Activated CD8-positive, alpha-beta T cell treated with anti-CD3 and anti-CD28 coated beads, Interleukin-2, amount 10 ng/mL, durations not matched to agents 7 days and 5 days (primary cell): Measurements from ENCODE around the gene ZNF580. TPM values are rescaled to one million over a fixed set of nuclear protein-coding genes. Genes with fewer than 3 reads are reported as not detected.

Source experiments
- ATAC-seq: fragments of 150-1000 bp; cut with Tn5 transposase; one replicate; pipeline ENCODE4 v1.10.0; 2021; ENCODE audit warnings: moderate library complexity
- CTCF ChIA-PET: fragments of 350-600 bp; sonication (Branson Sonifier 250); formaldehyde crosslinking; loops from one replicate; lab custom pipeline; 2021; ENCODE audit warnings: antibody characterized with exemption; lab: Charles Lee
- POLR2A ChIA-PET: fragments of 350-600 bp; sonication (Branson Sonifier 250); formaldehyde crosslinking; loops from one replicate; lab custom pipeline; 2021; ENCODE audit warnings: antibody characterized with exemption; lab: Charles Lee
- DNase-seq: peaks from one replicate; pipeline ENCODE4 v3.0.0-alpha.2; 2020
- H3K27ac Mint-ChIP-seq: one replicate; pipeline ENCODE4 v1.8.0; 2021; ENCODE audit warnings: mild to moderate bottlenecking, mixed read lengths
- H3K27me3 Mint-ChIP-seq: one replicate; pipeline ENCODE4 v1.8.0; 2021; ENCODE audit warnings: low read depth, mixed read lengths
- H3K36me3 Mint-ChIP-seq: one replicate; pipeline ENCODE4 v1.8.0; 2021; ENCODE audit warnings: low read depth, mixed read lengths
- H3K4me1 Mint-ChIP-seq: one replicate; pipeline ENCODE4 v1.8.0; 2021; ENCODE audit warnings: low read depth, mixed read lengths
- H3K4me3 Mint-ChIP-seq: one replicate; pipeline ENCODE4 v1.8.0; 2021; ENCODE audit warnings: mild to moderate bottlenecking, mixed read lengths
- H3K9me3 Mint-ChIP-seq: one replicate; pipeline ENCODE4 v1.8.0; 2022; ENCODE audit warnings: mixed read lengths; ENCODE audit not compliant: insufficient read depth
- total RNA-seq, 2 experiments: library from RNA; stranded (reverse); gene quantifications; one replicate each; pipeline ENCODE4 v1.2.3, GENCODE V29; 2021

ZNF580 gene
- total RNA-seq, 2 experiments from 2014 or later = 30.2 to 32.1 TPM

DNA sequence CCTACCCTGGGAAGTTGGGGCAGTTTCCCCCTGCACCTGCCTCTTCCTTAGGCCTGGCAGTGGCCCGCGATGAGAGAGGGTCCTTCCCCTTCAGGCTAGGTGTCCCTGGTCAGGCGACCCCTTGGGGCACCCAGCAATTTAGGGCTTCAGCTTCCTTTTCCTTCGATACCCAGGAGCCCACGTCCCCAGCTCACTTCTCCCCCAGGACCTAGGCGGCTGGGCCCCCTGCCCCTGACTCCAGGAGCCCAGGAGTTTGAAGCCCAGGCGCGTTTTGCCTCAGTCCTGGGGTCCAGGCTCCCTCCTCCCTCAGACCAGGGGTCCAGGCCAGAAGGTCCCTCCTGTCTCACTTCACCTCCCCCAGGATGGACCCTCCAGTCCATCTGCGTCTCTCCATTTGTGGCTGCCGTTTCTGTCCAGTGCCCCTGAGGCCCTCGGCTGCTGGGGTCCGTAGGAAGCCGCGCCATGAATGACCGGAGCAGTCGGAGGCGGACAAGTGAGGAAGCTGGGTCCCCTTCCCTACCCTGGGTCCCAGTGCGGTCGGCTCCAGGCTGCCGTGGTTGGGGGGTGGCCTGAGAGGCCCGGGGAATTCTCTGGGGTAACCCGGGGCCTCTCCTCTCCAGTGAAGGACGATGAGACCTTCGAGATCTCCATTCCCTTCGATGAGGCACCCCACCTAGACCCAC, 7.9 kb downstream of the ZNF580 start:
- Mint-ChIP-seq H3K27me3 (no peaks in the 10 kb centered on the region), H3K36me3 (peaks cover 22% of the 10 kb centered on the region), H3K4me3 (peak overlapping the region; percentile 75), H3K4me1 (peaks cover 40% of the 10 kb centered on the region), H3K27ac (peak overlapping the region; percentile 68), H3K9me3 (no peaks in the 10 kb centered on the region)
- DNase-seq (no peak), ATAC-seq (no peak)
- CTCF ChIA-PET = interaction anchor here (1.4 to 4.7 kb wide), 3 partner anchors 9 to 16 kb away, joined by 3 to 39 read pairs (median 4); no protein-coding TSS in a partner anchor
- POLR2A ChIA-PET = interaction anchor here (0.8 to 2.0 kb wide), 3 partner anchors 11 to 13 kb away, joined by 3 to 8 read pairs (median 3); no protein-coding TSS in a partner anchor

DNA sequence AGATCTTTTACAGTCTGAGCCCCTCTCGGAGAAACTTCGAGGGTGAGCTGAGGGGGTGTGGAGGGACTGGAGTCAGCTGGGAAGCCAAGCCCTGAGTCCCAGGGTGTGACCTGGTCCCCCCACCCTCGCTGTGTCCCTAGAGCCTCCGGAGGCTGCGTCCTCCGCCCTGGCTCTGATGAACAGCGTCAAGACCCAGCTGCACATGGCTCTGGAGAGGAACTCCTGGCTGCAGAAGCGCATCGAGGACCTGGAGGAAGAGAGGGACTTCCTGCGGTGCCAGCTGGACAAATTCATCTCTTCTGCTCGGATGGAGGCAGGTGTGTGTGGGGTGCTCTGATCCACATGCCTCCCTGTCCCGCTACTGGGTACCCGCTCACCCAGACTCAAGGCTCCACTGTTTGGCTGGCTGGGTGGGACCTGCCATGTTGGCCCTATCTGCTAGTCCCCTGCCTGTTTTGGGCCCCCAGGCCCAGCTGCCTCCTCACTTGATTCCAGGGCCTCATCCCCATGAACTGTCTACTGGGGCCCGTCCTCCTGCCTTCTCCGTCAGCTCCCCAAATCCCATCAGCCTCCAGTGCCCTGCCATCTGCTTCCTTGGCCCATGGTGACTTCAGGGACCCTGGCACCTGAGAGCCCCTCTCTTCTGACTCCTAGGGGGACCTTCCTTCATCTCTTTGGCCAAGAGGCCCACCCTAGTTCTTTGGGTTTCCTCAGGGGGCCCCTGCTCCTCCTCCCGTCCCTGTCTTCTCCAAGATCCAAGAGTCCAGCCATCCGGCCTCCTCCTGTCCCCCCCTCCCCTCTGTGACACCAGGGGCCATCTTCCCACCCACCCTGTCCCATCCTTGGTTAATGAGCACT, 8.7 kb downstream of the ZNF580 start:
- ATAC-seq = no peak
- ChIA-PET POLR2A (interaction anchor here (0.8 to 0.9 kb wide), 3 partner anchors 12 to 14 kb away, joined by 3 read pairs; no protein-coding TSS in a partner anchor), CTCF (interaction anchor here (1.4 to 4.7 kb wide), 3 partner anchors 10 to 17 kb away, joined by 3 to 39 read pairs (median 4); no protein-coding TSS in a partner anchor)
- Mint-ChIP-seq H3K27ac (peak overlapping the region; percentile 77), H3K4me1 (peaks cover 39% of the 10 kb centered on the region), H3K36me3 (peaks cover 22% of the 10 kb centered on the region), H3K27me3 (no peaks in the 10 kb centered on the region), H3K4me3 (peak overlapping the region; percentile 75), H3K9me3 (no peaks in the 10 kb centered on the region)
- no peak for DNase-seq

DNA sequence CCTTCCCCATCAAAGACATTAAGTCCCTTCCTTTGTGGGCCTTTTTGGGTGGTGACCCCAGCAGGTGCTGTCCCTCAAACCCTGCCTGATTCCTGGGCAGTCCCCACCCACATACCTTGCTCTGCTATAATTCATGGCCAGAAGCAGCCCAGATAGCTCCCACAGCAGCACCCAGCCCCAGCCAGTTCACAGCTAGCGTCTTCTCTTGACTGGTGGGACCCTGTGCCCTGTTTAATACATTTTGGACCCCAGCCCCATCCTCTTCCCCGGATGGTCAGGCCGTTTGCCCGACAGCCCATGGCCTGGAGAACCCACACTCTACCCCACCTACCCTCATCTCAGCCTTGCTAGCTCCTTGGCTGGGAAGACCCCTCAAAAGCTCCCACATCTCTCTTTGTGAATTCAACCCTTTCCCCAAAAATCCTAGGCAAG, 9.3 kb downstream of the ZNF580 start:
- peak overlapping the region; percentile 41 for H3K27ac Mint-ChIP-seq
- POLR2A ChIA-PET = interaction anchor here (0.8 kb wide), 1 partner anchor 13 kb away, joined by 3 read pairs; no protein-coding TSS in a partner anchor
- peak overlapping the region; percentile 13 for H3K4me3 Mint-ChIP-seq

DNA sequence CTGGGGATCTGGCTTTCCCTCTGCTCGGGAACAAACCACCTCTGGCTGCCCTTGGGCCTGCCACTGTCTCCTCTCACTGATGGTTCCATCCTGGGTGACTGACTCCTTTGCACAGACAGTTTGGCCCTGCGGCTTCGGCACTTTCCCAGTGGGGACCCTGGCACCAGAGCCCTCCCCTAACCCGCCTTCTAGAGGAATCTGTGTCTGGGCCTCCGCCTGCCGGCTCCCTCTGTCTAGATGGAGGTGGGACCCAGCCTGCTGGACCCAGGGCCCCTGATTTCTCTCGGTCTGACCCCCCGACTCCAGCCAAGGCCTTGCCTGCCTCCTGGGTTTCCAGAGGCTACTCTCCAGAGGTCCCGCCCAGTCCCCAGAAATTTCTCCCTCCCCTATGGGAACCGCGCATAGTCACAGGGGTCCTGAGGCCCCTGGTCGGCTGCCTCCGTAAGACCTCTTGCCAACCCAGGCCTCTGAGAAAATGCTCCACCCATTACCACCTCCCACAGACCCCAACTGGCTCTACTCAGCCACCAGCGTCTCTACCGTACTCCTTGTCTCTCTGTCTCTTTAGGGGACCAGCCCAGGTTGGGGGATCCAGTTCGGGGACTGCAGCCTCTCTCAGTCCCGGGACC, 9.9 kb downstream of the ZNF580 start:
- Mint-ChIP-seq H3K4me1 (peaks cover 29% of the 10 kb centered on the region), H3K27ac (no peak overlapping the region), H3K27me3 (no peaks in the 10 kb centered on the region), H3K4me3 (peak overlapping the region; percentile 10), H3K9me3 (no peaks in the 10 kb centered on the region), H3K36me3 (peaks cover 18% of the 10 kb centered on the region)
- DNase-seq = no peak
- CTCF ChIA-PET = interaction anchor here (4.7 kb wide), 1 partner anchor 18 kb away, joined by 39 read pairs; no protein-coding TSS in a partner anchor
- POLR2A ChIA-PET = interaction anchor here (0.8 kb wide), 1 partner anchor 14 kb away, joined by 3 read pairs; no protein-coding TSS in a partner anchor
- no peak for ATAC-seq

More for the DNA sequence above, 9.3 kb downstream of the ZNF580 start:
- peaks cover 22% of the 10 kb centered on the region for H3K36me3 Mint-ChIP-seq
- H3K27me3 Mint-ChIP-seq = no peaks in the 10 kb centered on the region
- peaks cover 34% of the 10 kb centered on the region for H3K4me1 Mint-ChIP-seq
- no peaks in the 10 kb centered on the region for H3K9me3 Mint-ChIP-seq
- CTCF ChIA-PET = interaction anchor here (2.0 to 4.7 kb wide), 2 partner anchors 10 to 18 kb away, joined by 4 to 39 read pairs; no protein-coding TSS in a partner anchor
- DNase-seq (no peak), ATAC-seq (no peak)

DNA sequence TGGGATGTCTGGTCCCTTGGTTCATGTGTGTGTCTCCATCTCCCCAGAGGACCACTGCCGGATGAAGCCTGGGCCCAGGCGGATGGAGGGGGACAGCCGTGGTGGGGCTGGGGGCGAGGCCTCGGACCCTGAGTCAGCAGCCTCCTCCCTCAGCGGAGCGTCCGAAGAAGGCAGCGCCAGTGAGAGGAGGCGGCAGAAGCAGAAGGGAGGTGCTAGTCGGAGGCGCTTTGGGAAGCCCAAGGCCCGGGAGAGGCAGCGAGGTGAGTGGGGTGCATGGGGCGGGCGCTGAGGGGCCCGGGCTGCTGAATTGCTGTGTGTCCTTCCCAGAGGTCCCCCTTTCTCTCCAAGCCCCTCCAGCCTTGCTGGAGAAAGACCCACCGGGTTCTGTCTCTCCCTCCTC, 10.4 kb downstream of the ZNF580 start:
- DNase-seq = no peak
- Mint-ChIP-seq H3K4me1 (peaks cover 34% of the 10 kb centered on the region), H3K4me3 (no peak overlapping the region), H3K36me3 (peaks cover 23% of the 10 kb centered on the region), H3K9me3 (no peaks in the 10 kb centered on the region), H3K27me3 (no peaks in the 10 kb centered on the region), H3K27ac (no peak overlapping the region)
- no peak for ATAC-seq
- CTCF ChIA-PET = no interaction called here
- POLR2A ChIA-PET = no interaction called here

DNA sequence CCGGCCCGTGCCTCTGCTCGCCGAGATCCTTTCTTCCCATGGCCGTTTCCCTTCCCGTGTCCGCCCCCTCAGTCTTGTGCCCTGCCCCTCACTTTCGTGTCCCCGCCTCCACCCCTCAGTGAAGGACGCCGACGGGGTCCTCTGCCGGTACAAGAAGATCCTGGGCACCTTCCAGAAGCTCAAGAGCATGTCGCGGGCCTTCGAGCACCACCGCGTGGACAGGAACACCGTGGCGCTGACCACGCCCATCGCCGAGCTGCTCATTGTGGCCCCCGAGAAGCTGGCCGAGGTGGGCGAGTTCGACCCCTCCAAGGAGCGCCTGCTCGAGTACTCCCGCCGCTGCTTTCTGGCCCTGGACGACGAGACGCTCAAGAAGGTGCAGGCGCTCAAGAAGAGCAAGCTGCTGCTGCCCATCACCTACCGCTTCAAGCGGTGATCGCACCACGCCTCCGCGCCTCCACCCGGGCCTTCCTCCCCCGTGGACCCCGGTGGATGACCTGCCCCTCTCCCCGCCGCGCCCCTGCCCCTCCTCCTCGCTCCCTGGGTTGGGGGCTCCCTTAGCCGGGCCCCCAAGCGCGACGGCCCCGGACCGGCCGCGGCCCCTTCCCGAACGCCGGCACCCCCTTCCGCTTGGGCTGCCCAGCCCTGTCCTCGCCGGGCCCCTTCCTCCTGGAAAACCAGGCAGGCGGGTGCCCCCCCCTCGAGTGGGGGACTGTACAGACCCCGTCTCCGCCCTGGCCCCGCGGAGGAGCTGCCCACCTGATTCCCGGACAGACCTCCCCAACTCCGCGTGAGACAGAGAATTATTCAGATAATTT, 11.7 kb downstream of the ZNF580 start:
- no peak for DNase-seq
- Mint-ChIP-seq H3K4me3 (peak overlapping the region; percentile 13), H3K4me1 (peaks cover 39% of the 10 kb centered on the region), H3K36me3 (peaks cover 30% of the 10 kb centered on the region), H3K27me3 (no peaks in the 10 kb centered on the region), H3K9me3 (no peaks in the 10 kb centered on the region), H3K27ac (no peak overlapping the region)
- ChIA-PET POLR2A (interaction anchor here (0.6 to 1.4 kb wide), 3 partner anchors 10 to 21 kb away, joined by 3 to 5 read pairs (median 3); no protein-coding TSS in a partner anchor), CTCF (interaction anchor here (0.7 to 1.8 kb wide), 6 partner anchors 12 to 47 kb away, joined by 3 to 10 read pairs (median 4); partner anchors contain the start of gene ZNF865)
- no peak for ATAC-seq

DNA sequence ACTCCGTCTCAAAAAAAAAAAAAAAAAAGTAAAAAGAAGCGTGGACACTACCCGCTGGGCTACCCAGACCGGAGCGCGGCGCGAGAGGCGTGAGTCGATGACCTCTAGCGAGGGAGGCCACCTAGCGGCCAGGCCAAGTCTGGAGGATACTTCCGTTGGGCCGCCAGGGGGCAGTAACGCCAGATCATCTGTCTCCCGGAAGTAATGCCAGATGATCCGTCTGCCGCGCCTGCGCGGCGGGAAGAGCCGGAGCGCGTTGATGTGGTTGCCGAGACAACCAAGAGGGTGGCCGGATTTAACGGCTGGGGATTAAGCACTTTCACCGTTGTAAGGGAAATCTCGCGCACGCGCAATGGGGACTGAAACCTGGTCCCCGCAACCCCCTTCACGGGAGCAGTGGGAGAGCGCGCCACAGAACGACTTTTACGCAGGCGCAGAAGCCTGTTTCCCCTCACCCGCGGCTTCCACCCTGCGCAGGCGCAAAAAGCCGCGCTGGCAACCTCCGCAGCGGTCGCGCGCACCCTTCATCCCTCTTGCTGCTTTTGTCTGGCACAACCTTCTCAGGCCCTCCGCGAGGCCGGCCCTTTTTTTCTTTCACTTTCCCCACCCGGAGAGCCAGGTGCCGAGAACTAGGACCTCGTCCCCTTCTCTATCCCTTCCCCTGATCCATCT, 13.0 kb downstream of the ZNF580 start:
- peak; percentile 54 for ATAC-seq
- ChIA-PET CTCF (interaction anchor here (0.6 to 1.8 kb wide), 32 partner anchors 8 to 1517 kb away, joined by 3 to 33 read pairs (median 4); partner anchors contain the start of genes CNOT3, FIZ1, NAT14 and ZNF581), POLR2A (interaction anchor here (0.7 to 1.4 kb wide), 13 partner anchors 9 to 1516 kb away, joined by 3 to 7 read pairs (median 4); partner anchors contain the start of genes CNOT3, FIZ1, PPP1R12C and UBE2S)
- H3K36me3 Mint-ChIP-seq = peaks cover 36% of the 10 kb centered on the region
- H3K27me3 Mint-ChIP-seq = no peaks in the 10 kb centered on the region
- peak overlapping the region; percentile 94 for H3K27ac Mint-ChIP-seq
- peak; percentile 98 for DNase-seq
- H3K4me1 Mint-ChIP-seq = peaks cover 43% of the 10 kb centered on the region
- H3K9me3 Mint-ChIP-seq = no peaks in the 10 kb centered on the region
- peak overlapping the region; percentile 83 for H3K4me3 Mint-ChIP-seq

DNA sequence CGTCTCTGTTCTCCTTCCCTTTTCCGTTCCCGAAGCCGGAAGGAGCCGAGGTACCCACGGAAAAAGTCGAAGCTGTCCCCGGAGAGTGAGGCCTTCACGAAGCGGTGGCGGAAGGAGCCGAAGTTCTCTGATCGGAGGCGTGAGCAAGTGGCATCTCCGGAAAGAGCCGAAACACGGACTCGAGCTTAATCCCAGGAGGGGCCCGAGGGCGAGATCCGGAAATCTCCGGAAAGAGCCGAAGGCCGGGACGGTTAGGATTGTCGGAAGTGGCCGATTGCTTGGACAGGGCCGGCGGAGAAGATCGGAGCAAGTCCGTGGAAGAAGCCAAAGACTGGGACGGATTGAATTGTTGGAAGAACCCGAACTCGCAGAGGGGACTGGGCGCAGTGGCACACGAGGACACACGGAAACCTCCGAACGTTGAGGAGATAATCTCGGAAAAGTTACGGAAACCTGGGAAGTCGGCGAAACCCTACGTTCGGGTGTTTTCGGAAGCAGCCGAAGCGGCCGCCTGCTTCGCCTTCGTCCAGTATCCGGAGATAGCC, 13.6 kb downstream of the ZNF580 start:
- Mint-ChIP-seq H3K4me1 (peaks cover 43% of the 10 kb centered on the region), H3K36me3 (peaks cover 37% of the 10 kb centered on the region), H3K27ac (peak overlapping the region; percentile 94), H3K4me3 (peak overlapping the region; percentile 83), H3K9me3 (no peaks in the 10 kb centered on the region), H3K27me3 (no peaks in the 10 kb centered on the region)
- POLR2A ChIA-PET = interaction anchor here (0.7 to 1.4 kb wide), 14 partner anchors 9 to 1517 kb away, joined by 3 to 7 read pairs (median 4); partner anchors contain the start of genes CNOT3, EPN1, FIZ1 and PPP1R12C
- CTCF ChIA-PET = interaction anchor here (0.6 to 1.6 kb wide), 28 partner anchors 9 to 1517 kb away, joined by 3 to 33 read pairs (median 4); partner anchors contain the start of genes CNOT3, FIZ1, NAT14 and ZNF581
- DNase-seq (peak; percentile 100), ATAC-seq (peak; percentile 83)

DNA sequence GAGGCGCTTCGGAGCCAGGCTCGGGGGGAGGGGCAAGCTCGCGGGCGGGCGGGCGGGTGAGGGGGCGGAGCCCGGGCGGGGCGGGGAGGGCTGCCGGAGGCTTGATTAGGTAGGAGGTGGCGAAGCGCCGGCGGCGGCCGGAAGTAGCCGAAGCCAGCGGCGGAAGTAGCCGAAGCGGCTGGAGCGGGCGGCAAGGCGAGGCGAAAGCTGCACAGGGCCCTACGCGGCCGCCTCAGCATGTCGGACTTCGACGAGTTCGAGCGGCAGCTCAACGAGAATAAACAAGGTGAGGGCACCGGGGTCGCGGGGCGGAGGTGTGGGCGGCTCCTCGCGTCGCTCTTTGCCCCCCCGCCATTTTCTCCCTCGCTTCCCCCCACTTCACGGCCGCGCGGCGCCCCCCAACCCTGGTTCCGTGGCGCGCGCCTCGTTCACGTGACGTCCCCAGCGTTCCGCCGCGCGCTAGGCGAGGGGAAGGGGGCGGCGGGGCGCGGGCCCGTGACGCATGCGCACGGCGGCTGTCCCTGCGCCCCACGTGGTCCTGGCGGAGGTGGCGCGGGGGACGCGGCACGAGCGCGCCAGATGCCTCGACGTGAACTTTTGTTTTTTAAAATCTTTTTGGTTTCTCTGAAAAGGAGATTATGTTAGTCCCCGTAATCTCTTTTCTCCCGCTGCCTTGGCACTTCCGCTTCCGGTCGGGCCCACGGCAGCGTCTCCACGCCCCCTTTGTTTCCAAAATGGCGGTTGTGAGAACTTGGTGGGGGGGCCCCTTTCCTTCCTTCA, 14.3 kb downstream of the ZNF580 start, which contains the start of gene U2AF2:
U2AF2 (plus strand) TSS at position 168 of the 780 bp plus-strand sequence; CDS start at position 238, 70 bp downstream.
- DNase-seq (peak; percentile 96), ATAC-seq (peak; percentile 58)
- Mint-ChIP-seq H3K27me3 (no peaks in the 10 kb centered on the region), H3K9me3 (no peaks in the 10 kb centered on the region), H3K4me1 (peaks cover 43% of the 10 kb centered on the region), H3K27ac (peak within 1 kb of the TSS; percentile 97), H3K36me3 (peaks cover 44% of the 10 kb centered on the region), H3K4me3 (peak within 1 kb of the TSS; percentile 83)
- ChIA-PET POLR2A (interaction anchor here (0.8 to 1.4 kb wide), 13 partner anchors 10 to 537 kb away, joined by 3 to 7 read pairs (median 4); partner anchors contain the start of genes EPN1, FIZ1, PPP1R12C and UBE2S), CTCF (interaction anchor here (0.6 to 1.6 kb wide), 28 partner anchors 10 to 1518 kb away, joined by 3 to 33 read pairs (median 4); partner anchors contain the start of genes CNOT3, FIZ1, NAT14 and ZNF581)
